ENCODE measurements around the gene ZFP62.
A peak's percentile ranks its signal among the peaks of the same experiment; 100 is the strongest.
"Not testable (repeated sequence)": the region's sequence is repeated elsewhere in the genome, so short reads cannot be mapped to it uniquely, and the experiment has no call there.

ZFP62 gene

GRCh38 chr5:180860887-180861822 is at the start of gene ZFP62:
TSS of gene ZFP62 (minus strand) at chr5:180861276. CDS start at chr5:180861219, 57 bp downstream.
- DNase-seq (peak; percentile 91), ATAC-seq (peak; percentile 92)

- ATAC-seq (peak; percentile 14), DNase-seq (no peak)
Observed at GRCh38 chr5:180910735-180911134, 49.7 kb upstream of the ZFP62 start.

- ATAC-seq: no peak
- DNase-seq: no peak
Observed at GRCh38 chr5:180910182-180910581, 49.1 kb upstream of the ZFP62 start.

GRCh38 chr5:180909782-180910181 is 48.7 kb upstream of the ZFP62 start:
- no peak for ATAC-seq
- no peak for DNase-seq

- DNase-seq (no peak), ATAC-seq (peak; percentile 59)
Observed at GRCh38 chr5:180908998-180909731, 48.1 kb upstream of the ZFP62 start.

- no peak for DNase-seq
- ATAC-seq: no peak
Observed at GRCh38 chr5:180908400-180908799, 47.3 kb upstream of the ZFP62 start.

GRCh38 chr5:180901319-180902009 is 40.4 kb upstream of the ZFP62 start:
- ATAC-seq: peak; percentile 52

GRCh38 chr5:180900178-180900577 is 39.1 kb upstream of the ZFP62 start:
- no peak for ATAC-seq
- no peak for DNase-seq

More at GRCh38 chr5:180901319-180902009, 40.4 kb upstream of the ZFP62 start:
- DNase-seq: no peak

GRCh38 chr5:180898621-180899246 is 37.7 kb upstream of the ZFP62 start, which contains the start of gene BTNL8:
TSS of gene BTNL8 (plus strand) at chr5:180899159. CDS start at chr5:180899311, 152 bp downstream.
- DNase-seq (no peak), ATAC-seq (no peak)

GRCh38 chr5:180895330-180895729 is 34.3 kb upstream of the ZFP62 start:
- DNase-seq, ATAC-seq: not testable (repeated sequence)

GRCh38 chr5:180889381-180889780 is 28.3 kb upstream of the ZFP62 start:
- DNase-seq (no peak), ATAC-seq (no peak)

- ATAC-seq, DNase-seq: not testable (repeated sequence)
Observed at GRCh38 chr5:180885845-180886529, 24.9 kb upstream of the ZFP62 start.

GRCh38 chr5:180875860-180876426 is 14.9 kb upstream of the ZFP62 start:
- ATAC-seq: no peak
- no peak for DNase-seq

GRCh38 chr5:180874804-180875582 is 13.9 kb upstream of the ZFP62 start:
- no peak for DNase-seq
- ATAC-seq: no peak

- DNase-seq: no peak
- peak; percentile 21 for ATAC-seq
Observed at GRCh38 chr5:180873615-180874520, 12.8 kb upstream of the ZFP62 start.

- ATAC-seq (no peak), DNase-seq (no peak)
Observed at GRCh38 chr5:180872419-180872818, 11.3 kb upstream of the ZFP62 start.

- no peak for DNase-seq
- no peak for ATAC-seq
Observed at GRCh38 chr5:180870276-180871068, 9.4 kb upstream of the ZFP62 start.

- ATAC-seq (no peak), DNase-seq (no peak)
Observed at GRCh38 chr5:180869587-180869986, 8.5 kb upstream of the ZFP62 start.

Data from stimulated activated naive CD8-positive, alpha-beta T cell treated with anti-CD3 and anti-CD28 coated beads, Interleukin-15, Interleukin-2, amounts not matched to agents 100 U/mL and 50 U/mL, for 24 hours (primary cell).